GM18517 (cell line): ENCODE data around the gene IMPG2.

ENCODE experiments used
- ATAC-seq: cut with Tn5 transposase; IDR thresholded peaks from one replicate; pipeline ENCODE4 v1.9.1; 2021; ENCODE audit warnings: mild to moderate bottlenecking, moderate library complexity; ENCODE audit not compliant: unreplicated experiment

Gene IMPG2

DNA sequence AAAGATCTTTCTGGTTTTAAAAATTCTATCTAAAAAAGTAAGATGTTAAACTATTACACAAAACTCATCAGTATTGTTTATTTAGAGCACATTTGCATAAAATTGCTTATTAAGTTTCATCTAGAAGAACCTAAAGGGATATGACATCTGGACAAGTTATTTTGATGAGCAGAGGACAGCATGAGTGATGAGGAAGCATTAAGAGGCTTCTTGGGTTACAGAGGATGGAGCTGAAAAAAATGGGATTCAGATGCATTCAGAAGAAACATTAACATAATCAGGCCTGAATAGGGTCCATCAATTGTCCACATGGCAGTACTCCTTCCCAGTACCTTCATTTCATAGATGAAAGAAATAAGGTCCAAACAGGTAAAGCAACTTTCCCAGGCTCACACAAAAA lies 41.6 kb downstream of the IMPG2 start:
- no peak for ATAC-seq

DNA sequence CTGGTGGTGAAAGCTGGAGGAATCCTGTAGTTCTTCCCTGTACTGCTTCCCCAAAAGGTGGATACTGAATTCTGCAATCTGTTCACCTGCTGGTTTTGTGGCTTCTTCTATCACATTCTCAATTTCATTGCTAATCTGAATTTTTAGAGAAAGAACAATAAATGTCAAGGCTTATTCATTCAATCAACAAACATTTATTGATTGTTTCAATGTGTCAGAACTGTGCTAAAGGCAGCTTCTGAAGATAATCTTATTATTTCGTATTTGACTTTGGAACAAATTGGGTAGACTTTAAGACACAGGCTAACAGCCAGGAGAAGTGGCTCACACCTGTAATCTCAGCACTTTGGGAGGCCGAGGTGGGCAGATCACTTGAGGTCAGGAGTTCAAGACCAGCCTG lies 46.8 kb downstream of the IMPG2 start:
- ATAC-seq, result no peak

DNA sequence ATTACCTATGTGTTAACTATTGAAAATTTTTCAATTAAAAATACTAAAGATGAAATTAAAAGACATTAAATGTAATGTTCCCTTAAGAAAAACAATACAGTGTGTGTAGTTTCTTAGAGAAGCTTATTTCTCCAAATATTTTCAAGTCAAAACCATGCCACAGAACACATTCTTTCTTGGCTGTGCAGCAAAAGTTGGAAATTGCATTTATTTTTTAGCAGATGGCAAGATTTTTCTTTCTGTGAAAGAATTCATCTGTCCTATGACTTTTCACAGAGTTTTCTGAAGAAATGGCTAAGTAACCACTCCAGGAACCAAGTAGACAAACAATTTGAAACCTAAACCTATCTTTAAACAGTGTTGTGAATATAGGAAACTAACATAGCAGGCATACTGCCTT lies 47.2 kb downstream of the IMPG2 start:
- no peak for ATAC-seq

DNA sequence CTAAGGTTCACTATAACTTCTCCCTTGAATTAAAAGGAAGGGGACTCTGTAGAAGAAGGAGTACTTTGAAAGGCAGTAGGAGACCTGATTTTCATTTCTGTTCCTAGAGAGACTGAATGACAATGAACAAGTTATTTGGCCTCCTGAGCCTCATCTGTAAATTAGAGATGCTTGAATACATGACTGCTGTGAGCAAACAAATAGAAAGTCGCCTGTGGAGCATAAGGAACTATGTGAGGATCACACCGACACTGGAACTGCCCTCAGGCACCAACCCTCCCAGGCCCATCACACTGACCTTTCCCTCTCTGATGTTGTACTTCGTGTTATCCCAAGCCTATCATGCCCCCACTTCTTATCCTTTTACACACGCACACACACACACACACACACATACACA lies 48.6 kb downstream of the IMPG2 start:
- ATAC-seq, result no peak

DNA sequence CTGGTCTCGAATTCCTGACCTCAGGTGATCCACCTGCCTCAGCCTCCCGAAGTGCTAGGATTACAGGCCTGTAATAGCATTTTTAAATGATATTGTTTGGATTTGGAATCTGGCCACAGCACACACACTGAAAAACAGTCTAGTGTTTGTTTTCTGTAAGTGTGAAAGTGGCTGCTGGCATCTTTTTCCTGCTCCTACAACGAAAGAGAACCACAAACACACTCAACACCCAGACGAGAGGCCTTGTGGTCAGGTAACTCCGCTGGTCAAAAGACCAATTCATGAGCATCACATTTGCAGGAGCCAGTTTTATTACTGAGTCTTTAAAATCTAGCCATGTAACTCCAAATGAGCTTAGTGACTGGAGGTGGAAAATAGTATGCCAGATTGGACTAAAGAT lies 50.2 kb downstream of the IMPG2 start:
- no peak for ATAC-seq

DNA sequence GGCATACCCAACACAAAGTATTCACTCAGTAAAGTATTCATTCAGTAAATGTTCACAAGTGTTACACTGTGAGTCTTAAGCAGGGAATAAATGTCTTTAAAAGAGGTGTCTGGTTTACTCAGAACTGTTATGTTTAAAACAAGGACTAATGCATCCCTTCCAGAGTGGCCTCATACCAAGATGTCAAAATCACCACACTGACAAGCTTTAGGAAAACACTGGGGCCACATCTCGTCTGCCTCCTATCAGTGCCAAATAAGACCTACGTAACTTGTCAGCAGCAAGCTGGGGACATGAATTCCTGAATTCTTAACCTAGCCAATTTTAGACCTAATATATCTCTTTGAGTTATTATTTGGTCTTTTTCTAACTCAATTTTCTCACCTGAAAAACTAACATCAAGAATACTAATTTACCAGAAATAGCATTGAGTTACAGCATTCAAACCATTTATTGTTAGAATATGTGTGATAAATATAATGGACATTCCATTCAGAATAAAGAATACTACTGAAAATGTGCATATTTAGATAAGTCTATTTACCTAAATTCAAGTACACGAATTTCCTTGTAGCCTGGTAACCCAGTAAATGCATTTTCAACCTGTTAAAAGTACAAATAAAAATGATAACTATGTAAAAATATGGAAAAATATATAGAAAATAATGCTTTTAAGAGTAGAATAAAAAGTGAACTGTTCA lies 51.3 kb downstream of the IMPG2 start:
- no peak for ATAC-seq

DNA sequence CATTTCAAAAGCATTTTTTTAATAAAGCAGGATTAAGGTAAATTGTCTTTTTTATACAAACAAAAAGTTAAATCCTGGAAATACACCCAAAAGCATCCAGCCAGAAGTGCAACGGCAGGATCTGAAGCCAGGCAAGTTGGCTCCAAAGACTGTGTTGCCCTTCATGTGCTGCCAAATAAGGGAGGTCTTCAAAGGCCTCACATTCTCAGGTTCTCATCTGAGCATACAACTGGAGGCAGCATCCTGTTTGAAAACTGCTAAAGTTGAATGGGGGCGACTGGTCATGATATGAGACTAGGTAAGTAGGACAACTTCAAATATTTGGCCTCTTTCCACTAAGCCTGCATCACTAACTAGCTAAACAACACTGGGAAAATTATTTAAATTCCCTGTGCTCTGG lies 52.2 kb downstream of the IMPG2 start:
- ATAC-seq, result no peak

DNA sequence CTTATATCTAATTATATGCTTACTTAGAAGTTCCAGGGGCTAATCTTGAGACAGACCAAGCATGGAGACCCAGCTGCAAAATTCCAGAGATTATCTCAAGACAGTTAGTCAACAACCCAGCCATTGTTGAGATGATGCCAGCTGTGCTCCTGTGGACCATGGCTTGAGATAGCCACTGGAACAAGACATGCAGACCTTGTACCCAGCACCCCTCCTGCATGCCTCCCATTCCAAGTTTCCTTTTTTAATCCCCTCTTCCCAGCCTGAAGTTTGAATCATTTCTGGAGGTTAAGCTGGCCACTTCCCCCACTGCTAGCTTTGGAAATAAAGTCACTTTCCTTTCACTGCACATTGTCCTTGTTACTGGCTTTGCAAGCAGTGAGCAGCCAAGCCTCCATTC lies 53.8 kb downstream of the IMPG2 start:
- ATAC-seq, result no peak

DNA sequence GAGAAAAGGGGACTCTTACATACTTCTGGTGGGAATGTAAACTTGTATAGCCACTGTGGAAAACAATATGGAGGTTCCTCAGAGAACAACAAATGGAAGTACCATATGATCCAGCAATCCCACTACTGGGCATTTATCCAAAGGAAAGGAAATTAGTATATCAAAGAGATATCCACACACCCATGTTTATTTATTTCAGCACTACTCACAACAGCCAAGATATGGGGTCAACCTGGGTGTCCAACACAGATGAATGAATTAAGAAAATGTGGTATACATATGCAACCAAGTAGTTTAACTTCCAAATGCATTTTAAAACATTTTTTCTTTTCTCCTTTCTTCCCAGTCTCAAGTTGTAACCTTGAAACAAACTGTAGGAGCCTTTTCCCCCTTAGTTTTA lies 54.3 kb downstream of the IMPG2 start:
- no peak for ATAC-seq

DNA sequence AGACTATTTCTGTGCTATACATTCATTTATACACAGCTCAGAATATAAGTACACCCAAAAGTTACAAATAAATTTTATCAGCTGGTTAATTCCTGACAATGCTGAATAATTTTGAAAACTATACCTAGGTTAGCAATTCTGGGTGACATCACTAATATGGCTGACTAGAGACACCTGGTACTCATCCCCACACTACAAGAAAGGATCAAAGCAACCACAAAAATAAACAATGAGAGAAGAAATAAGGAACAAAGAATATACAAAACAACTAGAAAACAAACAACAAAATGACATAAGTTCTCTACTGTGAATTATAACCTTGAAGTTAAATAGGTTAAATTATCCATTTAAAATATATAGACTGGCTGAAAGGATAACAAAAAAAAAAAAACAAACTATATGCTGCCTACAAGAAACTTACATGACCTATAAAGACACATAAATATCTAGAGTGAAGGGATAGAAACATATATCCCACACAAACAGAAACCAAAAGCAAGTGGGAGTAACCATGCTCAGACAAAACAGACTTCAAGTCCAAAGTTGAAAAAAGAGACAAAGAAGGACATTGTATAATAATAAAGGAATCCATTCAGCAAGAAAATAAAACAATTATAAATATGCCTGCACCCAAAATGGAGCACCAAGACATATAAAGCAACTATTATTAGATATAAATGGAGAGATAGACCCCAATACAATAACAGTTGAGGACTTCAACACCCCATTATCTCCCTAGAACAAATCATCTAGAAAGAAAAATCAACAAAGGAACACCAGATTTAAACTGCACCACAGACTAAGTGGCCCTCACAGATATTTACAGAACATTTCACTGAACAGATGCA lies 57.8 kb downstream of the IMPG2 start:
- peak; percentile 82 for ATAC-seq

DNA sequence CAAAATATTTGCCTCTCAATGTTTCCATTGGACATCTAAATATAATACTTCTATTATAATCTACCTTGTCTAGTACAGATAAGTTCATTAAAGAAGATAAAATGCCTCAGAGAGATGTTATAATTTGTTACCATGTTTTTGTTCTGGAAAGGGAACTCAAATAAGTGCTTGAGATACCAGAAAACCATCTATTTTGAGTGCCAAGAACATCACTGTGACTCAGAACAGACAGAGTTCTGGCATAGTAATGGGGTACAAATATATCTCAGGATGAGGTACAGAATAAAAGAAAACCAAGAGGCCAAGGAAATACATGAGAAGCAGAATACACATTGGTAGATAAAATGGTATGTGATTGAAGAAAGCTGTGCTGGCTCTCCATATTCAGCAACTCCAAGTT lies 58.9 kb downstream of the IMPG2 start:
- no peak for ATAC-seq

DNA sequence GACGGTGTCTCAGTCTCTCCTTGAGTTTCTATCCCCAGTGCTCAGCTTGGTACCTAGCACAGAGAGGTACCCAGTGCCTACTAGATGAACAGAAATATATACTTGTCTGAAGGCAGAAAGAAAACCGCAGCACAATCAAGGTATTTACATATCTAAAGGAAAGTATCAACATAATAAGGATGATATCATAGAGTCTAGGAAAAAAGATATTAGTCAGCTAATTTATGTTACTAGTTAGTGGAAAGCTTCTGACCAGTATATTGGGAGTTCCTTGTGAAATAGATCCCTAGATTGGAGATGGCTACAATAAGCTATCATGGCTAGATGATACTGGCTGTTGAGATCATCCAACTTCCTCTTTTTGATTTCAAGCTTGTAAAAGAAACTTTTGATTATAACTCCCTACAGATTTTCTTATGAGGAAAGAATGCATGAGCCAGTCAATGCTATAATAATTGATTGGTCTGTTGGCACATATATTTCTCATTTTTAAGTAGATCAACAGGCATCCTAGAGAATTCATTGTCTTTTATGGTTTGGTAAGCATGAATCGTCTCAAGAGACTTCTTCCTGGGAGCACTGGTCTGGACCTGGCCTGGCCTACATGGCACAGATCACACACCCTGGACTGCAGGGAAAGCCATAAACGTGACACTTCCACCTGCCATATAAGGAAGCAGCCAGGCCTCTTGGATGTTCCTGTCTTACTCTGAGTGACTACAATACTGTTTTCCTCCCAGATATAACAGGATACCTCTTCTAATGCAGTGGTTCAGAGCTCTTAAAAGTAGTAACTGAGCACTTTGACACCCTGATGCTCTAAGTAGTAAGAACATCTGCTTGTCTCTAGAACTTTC lies 60.7 kb downstream of the IMPG2 start:
- no peak for ATAC-seq

DNA sequence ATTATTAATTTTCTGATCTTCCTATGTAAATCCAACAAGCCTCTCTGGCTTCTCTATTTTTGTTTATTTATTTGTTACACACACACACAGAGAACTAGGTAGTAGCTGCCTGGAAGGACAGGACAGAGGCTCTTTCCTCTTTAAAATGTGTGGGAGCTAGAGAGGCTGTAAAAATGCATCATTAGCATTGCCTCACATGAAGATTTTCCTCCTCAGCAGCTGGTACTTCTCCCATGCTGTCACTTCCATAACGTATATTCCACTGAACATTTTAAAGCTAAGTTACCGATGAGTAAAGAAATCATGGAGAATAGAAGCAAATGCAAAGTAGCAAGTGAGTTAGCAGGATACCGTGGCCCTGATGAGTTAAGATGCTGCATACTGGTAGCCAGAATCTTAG lies 63.9 kb downstream of the IMPG2 start:
- ATAC-seq, result no peak

DNA sequence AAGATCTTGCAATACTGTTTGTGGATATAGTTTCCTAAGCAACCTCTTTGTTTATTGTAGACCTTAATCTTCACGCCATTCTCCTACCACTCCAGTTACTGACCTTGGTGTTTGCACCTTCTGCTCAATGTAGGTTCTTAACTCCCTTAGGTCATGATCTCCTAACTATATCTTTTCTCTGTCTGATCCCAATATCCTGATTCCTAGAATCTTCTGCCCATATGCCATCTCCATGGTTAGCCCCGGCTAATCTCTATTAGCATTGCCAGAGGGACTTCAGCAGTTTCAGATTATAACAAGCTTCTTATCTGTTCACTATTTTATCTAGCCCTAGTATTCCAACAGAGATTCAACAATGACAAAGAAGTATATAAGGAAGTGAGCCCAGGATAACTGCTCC lies 64.9 kb downstream of the IMPG2 start:
- ATAC-seq, result no peak

DNA sequence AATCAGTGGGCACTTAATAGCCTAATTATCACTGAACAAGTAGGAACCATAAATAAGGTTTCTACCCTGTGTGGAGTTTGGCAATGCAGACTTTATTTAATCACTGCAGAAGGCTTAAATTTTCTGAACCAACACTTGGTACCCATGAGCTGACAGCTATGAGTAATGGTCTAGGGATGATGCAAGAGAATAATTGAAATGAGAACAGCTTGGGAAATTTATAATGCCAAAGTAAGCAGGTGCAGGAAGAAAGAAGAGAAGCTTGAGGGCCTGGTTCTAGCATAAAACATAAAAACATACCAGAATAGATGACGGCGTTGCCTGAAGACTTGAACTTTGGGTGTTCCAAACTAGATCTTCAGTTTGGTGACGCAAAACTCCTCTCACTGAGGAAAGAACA lies 67.0 kb downstream of the IMPG2 start:
- ATAC-seq, result no peak

DNA sequence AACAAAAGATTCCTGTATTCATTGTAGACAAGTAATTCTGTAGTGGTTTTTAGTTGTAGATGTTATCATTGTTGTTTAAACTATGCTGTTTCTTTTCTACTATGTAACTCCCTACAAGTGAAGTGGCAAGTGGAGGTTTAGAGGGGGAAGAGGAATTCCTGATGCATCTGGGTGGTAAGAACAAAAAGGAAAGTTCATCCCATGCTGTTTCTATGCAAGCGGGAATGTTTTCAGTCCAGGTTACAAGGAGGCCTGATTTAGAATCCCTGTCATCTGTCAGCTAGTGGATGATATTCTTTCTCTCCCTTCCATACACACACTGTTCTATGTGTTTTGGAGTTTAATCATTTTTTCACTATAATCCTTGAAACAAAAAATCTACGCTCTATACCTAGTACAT lies 67.4 kb downstream of the IMPG2 start:
- no peak for ATAC-seq

DNA sequence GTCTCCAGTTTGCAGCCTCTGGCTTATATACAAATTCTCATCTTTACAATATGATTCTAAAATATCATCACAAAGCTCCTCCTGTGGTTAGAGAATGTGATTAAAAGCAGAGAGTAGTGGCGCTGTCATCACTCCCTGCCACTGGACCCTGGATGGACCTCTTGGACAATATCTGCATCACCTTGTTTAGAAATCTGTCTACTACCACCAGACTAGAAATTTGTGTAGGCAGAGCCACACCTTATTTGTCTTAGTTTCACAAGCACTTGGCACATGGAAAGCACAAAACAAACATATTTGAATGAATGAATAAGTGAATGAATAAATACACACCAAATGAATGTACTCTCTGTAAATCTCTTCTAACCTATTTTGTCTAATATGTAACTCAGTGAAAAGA lies 68.1 kb downstream of the IMPG2 start:
- ATAC-seq, result no peak

DNA sequence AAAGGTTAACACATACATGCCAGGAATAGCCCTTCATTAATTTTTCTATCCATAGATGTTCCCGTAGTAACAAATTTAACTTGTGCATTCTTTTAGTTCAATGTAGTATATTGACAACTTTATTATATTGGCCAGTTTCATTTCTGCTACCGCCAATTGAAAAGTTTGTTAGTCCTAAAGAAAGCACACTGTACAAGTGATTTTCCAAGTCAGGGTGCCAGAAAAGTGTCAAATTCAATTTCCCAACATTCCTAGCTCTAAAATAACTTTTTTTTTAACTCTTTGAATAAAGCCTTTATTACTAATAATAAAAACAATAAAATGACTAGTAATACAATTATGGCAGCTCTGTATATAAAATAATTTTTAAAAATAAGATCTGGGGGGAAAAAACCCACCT lies 68.9 kb downstream of the IMPG2 start:
- no peak for ATAC-seq

DNA sequence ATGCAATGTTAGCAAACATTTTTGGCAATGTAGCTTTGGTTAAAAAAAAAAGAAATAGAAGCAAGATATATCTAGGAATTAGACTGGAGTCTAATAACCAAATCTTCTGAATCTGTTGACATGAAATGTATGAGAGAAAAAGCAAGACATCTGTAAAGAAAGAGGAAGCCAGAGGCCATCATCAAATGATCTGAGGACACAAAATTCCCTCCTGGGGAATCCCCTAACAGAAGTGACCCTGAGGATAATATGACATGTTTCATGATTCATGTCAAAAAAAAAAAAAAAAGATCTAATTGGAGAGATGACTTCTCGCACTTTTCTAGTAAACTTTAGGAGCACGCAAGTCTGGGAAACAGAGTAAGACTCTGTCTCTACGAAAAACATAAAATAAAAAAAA lies 70.9 kb downstream of the IMPG2 start:
- no peak for ATAC-seq

DNA sequence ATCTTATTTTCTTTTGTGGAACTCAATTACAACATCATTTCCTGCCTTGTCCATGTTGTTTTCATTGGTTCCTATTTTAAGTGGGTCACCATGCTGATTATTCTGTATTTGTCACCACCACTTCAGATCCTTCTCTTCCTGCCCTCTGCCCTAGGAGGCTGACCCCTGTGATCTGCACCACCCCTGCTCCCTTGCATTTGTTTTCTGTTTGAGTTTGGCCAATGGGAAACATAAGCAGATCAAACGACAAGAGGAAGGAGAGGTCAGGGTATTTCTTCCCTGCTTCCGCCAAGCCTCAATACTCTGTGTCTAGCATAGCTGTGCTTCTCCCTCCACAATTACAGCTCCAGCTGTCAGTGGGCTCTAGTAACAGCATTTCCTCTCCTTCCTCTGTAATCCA lies 71.6 kb downstream of the IMPG2 start:
- no peak for ATAC-seq

DNA sequence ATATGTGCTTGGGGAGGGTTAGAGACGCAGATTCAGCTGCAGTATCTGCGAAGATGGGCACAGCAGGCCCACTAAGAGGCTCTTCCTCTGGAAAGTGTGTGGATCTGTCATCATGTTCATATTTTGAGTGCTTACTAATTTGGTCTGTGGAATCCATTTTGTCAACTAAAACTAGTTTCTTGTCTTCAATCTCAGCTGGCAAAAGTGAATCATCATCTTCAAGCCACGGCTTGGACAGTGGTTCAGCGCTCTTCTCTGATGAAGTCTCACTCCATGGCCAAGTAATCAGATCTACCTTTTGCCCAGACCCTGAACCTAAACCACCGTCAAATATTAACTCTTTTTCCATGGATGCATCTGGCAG lies 76.2 kb downstream of the IMPG2 start:
- ATAC-seq, result no peak
